ENCODE results near the gene ALOX15.

DNA sequence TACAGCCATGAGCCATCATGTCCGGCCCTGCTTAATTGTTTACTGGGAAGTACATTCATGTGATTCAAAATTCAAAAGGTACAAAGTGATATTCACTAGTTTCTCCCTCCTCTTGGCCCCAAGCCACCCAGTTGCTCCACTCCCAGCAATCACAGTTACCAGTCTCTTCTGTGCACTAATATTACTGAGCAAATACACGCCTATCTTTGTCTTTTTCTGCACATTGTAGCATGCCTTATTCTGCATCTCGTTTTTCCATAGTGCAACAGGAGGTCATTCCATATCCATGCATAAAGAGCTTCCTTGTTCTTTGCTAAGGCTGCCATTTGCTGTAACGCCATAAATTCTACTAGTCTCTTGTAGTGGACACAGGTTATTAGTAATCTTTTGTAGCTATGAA is 2.2 kb upstream of the ALOX15 start:
- TF ChIP-seq POLR2AphosphoS5 (IDR thresholded peaks at IDR 0.05): no peak
- no peak for TF ChIP-seq CTCF (IDR thresholded peaks at IDR 0.05)

Data from stomach (tissue), 4 donors.